NCI-H2196 (cell line): ENCODE measurements around the gene PPP4R3B.
"Not testable (repeated sequence)": the region's sequence is repeated elsewhere in the genome, so short reads cannot be mapped to it uniquely, and the experiment has no call there.

Experiments used
- DNase-seq: peaks from one replicate; lab custom pipeline; 2025; ENCODE audit not compliant: unreplicated experiment; lab: John Stamatoyannopoulos, UW

Gene PPP4R3B

GRCh38 chr2:55596795-55597194, 20.6 kb downstream of the PPP4R3B start:
- DNase-seq = not testable (repeated sequence)

DNA sequence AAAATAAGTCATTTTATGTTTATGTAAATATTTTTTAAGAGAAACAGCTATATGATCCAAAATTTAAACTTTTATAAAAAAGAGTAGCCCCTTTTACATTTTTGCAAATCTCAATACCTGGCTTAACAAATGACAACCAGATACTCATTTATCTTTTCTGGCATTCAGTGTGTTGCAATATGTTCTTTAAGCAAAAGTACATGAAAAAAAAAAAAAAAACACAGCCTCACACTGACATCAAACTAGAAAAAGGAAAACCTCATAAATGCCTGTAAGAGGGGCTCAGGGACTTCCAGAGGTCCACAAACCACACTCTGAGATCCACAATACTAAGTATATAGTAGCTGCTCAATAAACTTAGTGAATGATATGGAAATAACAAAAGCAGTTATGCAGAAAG, 21.9 kb downstream of the PPP4R3B start:
- no peak for DNase-seq

DNA sequence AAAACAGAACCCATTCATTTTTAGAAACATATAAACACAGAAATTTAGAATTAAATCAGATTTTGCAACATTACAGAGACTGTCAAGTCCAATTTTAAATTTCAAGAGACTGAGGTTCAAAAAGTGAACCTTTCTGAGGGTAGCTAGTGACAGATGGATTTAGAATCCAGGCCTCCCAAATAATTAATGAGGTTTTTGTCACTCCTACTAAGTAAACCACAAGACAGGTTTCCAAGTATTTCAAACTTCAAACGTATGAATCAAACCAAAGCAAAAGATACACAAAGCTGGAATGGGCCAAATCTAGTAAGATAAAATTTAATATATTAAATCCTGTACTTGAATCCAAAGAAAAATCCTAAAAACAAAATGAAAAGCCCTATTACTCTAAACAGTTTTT, 25.3 kb downstream of the PPP4R3B start:
- DNase-seq = no peak

- DNase-seq = no peak
Measured at GRCh38 chr2:55590810-55591440, 26.5 kb downstream of the PPP4R3B start.

DNA sequence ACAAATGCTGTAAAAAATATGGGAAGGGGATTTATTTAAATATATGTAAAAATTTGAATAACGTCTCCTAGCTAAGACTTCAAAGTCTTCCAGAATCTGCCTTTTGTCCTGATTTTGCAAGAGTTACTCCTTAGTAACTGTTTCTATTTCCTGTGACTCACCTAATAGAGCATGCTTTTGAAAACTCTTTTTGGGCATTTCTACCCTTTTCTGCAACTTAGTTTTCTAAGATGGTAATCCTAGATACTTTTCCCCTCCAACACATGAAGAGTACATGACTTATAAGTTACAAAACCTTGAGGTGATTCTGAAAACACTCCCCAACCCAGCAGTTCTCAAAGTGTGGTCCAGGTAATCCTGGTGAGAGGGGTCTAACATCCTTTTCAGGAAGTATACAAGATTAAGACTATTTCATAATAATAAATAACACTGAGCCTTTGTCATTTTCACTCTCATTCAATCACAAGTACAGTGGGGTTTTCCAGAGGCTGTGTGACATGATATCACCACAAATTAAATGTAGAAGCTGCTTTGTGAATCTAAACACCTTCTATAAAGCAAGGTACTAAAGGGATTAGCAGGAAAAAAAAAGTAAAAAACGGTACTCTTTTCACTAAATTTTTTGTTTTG, 31.9 kb downstream of the PPP4R3B start:
- DNase-seq = no peak

DNA sequence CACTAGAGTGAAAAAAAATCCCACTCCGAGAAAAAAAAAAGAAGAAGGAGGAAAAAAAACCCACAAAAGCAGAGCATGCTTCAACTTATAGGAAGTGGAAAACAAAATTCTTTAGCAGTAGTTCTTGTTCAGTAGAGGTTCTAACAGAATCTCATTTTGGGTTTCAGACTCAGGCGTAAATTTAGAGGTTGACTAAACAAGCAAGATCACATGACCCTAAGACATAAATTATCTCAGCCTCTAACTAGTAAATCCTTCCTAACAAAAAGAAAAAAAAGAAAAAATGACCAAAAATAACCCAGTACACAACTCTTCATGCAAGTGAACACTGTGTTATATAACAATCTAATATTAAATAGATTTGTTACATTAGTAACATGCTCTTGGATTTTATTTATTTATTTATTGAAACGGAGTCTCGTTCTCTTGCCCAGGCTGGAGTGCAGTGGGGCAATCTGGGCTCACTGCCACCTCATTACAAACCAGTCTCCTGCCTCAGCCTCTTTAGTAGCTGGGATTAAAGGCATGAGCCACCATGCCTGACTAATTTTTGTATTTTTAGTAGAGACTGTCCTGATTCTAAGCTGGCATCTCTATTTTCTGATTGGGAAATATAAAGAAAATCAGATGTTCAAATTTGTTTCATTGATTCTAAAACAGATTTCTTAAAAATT, 35.4 kb downstream of the PPP4R3B start:
- DNase-seq = no peak

DNA sequence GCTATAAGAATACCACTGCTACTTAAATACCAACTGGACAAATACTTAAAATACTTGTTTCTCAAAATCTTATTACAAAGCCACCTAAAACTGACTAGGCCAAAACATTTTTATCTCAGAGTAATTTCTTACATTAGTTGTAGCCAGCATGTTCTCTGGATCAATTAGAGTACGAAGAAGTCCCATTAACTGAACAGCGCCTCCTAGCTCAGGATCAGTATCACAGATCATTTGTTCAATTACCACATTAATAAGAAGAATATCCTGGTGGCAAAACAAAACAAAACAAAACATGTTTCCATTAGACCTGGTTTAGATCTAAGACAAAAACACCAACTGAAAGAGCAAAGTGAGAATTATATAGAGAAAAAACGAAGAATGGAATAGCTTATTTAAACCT, 36.0 kb downstream of the PPP4R3B start:
- DNase-seq = no peak

- DNase-seq = not testable (repeated sequence)
Measured at GRCh38 chr2:55569002-55569401, 48.4 kb downstream of the PPP4R3B start.

DNA sequence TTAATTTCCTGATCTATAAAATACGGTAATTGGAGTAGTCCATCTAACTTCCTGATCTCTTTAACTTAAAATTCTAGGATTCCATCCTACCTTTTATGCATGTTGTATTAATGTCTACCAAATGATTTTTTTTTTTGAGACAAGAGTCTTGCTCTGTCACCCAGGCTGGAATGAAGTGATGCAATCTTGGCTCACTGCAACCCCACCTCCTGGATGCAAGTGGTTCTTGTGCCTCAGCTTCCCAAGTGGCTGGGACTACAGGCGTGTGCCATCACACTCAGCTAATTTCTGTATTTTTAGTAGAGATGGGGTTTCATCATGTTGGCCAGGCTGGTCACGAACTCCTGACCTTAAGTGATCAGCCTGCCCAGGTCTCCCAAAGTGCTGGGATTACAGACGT, 50.1 kb downstream of the PPP4R3B start:
- no peak for DNase-seq

- no peak for DNase-seq
Measured at GRCh38 chr2:55565613-55566012, 51.8 kb downstream of the PPP4R3B start.

DNA sequence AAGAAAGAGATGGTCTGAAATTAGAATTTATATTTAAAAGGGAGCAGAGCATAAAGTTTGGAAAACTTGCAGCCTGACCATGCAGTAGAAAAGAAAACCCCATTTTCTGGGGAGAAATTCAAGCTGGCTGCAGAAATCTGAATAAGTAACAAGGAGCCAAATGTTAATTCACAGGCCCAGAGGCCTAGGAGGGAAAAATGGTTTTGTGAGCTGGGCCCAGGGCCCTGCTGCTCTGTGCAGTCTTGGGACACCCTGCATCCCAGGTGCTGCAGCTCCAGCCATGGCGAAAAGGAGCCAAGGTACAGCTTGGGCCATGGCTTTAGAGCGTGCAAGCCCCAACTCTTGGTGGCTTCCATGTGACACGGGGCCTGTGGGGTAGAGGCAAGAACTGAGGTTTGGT, 56.6 kb downstream of the PPP4R3B start:
- no peak for DNase-seq

GRCh38 chr2:55556809-55557208, 60.6 kb downstream of the PPP4R3B start:
- DNase-seq = no peak

DNA sequence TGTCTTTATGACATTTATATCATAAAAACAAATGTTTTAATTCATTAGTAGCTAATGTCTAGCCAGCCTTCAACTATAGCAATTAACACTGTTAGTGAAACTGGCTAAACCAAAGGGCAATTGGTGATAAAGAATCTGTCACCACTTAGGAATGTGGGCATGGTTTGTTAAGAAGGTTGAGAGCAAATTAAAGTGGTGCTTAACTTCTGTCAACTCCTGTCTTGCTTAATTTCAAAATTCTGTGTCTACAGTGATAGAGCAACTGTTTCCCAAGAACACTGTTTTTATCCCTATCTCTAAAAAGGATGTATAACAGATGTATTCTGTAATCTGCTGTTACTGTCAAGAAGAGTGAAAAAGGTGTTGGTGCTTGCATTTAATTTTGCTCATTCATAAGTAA, 61.4 kb downstream of the PPP4R3B start:
- DNase-seq = no peak

- DNase-seq = no peak
Measured at GRCh38 chr2:55553321-55553720, 64.1 kb downstream of the PPP4R3B start.

DNA sequence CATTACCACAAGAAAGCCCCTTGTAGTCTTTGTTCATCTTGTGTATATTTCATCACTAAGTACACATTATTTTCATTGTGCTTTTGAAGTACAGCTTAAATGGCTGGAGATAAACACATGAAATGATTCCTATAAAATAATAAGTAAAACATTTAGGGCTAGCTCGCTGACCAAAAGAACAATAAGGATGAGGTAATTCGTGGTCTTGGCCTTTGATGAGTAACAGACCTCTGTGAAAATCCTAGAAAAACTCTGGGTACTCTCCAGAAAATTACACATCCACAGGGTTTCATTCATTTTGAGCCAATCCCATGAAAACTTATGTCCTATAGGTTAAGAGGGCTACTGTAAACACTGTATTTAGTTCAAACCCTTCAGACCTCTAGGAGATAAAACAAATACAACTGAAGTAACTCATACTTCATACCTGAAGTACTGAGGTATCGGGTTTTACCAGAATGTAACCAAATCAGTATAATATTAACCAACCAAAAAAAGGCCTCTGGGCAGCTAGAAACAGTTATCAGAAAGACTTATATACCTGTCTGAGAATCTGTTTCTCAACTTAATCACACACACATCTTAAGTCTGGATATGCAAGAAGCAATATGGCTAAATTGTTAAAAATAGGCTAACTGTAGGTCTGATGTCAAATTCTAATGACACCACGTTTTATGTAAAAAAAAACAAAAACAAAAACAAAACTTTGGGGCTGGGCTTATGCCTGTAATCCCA, 66.9 kb downstream of the PPP4R3B start:
- DNase-seq = no peak

DNA sequence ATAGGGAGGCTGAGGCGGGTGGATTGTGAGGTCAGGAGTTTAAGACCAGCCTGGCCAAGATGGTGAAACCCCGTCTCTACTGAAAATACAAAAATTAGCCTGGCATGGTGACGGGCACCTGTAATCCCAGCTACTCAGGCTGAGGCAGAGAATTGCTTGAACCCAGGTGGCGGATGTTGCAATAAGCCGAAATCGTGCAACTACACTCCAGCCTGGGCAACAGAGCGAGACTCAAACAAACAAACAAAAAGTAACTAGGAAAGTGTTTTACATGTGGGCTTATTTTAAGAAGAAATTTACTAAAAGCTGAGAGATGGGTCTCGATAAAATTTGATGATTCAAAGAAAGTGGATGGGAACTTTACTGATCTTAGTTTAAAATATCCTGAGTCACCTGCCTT, 69.7 kb downstream of the PPP4R3B start:
- not testable (repeated sequence) for DNase-seq

DNA sequence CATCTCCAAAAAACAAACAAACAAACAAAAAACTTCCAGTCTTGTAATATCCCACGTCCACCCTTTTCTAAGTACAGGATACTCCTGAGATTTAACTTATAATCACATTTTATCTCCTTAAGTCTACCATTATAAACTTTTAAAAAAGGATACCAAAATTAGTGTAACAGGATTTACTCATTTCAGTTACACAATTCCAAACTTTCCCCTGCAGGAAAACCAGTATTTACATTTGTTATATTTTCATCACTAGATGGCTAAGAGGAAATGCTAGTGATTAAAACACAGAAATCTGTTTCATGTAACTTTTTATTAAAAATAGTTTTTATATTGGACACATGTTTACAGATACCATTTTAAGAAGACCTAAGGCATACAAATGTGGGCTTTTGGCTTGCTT, 70.4 kb downstream of the PPP4R3B start:
- no peak for DNase-seq

GRCh38 chr2:55530539-55531081, 86.8 kb downstream of the PPP4R3B start:
- DNase-seq = no peak

DNA sequence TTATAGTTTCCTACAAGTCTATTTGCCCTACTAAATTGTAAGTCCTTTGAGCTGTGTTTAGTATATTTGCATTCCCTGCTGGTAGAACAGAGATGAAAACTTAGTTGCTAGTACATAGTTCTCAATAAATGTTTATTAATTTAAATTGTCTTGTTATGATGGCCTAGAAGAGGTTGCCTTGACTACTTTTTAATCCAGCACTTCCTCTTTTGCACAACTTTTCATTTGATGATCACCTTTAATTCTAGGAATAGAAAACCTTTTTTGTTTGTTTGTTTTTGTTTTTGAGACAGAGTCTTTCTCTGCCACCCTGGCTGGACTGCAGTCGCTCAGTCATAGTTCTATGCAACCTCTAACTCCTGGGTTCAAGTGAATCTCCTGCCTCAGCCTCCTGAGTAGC, 91.2 kb downstream of the PPP4R3B start:
- DNase-seq = no peak

GRCh38 chr2:55524884-55525437, 92.5 kb downstream of the PPP4R3B start:
- DNase-seq = no peak
